Measurements from ENCODE around the gene LAIR2.

- TF ChIP-seq CTCF (conservative IDR thresholded peaks at IDR 0.05 in 1 of 2, IDR thresholded peaks at IDR 0.05 in 1 of 2; ENCODE audit: low read depth in 1 of 2, low read length in 2 of 2) (no peak), EZH2 (IDR thresholded peaks at IDR 0.05; ENCODE audit: low read length, missing control alignments) (no peak)
Observed at GRCh38 chr19:54526972-54527371, 24.3 kb downstream of the LAIR2 start.
